GM18867 (cell line): Measurements from ENCODE around the gene TPBGL.
A peak's percentile ranks its signal among the peaks of the same experiment; 100 is the strongest.

ENCODE experiments used
- ATAC-seq: cut with Tn5 transposase; IDR thresholded peaks from one replicate; pipeline ENCODE4 v1.9.1; 2021; ENCODE audit warnings: mild to moderate bottlenecking, moderate library complexity; ENCODE audit not compliant: unreplicated experiment

TPBGL gene

DNA sequence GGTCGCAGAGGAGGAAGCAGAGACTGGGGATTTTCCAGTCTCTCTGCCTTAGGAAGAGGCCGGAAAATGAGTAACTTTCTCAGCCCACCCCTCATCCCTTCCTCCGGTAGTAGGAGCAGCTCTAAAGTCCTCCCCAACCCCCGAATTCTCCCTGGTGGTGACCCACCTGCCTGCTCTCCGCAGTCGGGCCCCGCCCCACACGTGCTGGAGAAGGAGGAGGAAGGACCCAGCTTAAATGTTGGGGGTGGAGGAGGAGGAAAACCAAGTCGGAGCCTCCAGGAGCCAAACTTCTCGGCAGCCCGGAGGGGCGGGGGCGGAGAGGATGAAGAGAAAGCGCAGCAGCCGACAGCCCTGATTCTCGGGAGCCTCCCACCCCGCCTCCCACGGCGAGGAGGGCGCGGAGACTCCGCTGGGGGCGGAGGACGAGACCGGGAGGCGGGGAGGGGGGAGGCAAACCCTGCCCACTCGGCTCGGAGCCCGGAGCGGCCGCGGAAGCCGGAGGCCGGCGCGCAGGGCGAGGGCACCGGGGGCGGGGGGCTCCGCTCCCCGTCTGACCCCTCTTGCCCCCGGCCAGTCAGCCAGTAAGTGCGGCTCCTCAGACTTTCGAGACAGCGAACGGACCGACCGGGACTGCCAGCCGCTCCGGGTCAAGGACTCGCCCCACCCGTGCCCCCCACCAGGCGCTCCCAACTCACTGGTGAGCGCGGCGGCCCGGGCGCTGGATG lies at the start of gene TPBGL:
Gene TPBGL, plus strand, starts transcription at position 464 of the 725 bp plus-strand sequence. CDS start 276 bp downstream, outside the sequence.
- no peak for ATAC-seq

- ATAC-seq: no peak
These were observed 49.2 kb upstream of the TPBGL start for GRCh38 chr11:75191330-75191717.

- no peak for ATAC-seq
These were observed 47.3 kb upstream of the TPBGL start for GRCh38 chr11:75193271-75193670.

DNA sequence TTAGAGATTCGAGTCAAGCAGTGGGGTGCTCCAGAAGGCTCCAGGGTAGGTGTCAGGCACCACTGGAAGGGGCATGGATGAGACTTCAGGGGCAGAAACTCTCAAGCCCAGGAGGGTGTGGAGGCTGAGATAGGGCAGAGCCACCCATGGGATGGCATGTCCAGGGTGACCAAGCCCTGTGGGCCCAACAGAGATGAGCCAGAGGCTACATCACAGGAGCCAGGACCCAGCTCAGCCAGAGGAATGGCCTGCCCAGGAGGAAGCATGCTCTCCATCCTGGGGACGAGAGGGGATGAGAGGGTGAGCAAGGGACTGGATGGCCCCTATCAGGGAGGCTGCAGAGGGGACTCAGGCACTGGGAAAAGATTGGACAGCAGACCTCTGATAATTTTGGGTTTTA lies 46.9 kb upstream of the TPBGL start:
- no peak for ATAC-seq

DNA sequence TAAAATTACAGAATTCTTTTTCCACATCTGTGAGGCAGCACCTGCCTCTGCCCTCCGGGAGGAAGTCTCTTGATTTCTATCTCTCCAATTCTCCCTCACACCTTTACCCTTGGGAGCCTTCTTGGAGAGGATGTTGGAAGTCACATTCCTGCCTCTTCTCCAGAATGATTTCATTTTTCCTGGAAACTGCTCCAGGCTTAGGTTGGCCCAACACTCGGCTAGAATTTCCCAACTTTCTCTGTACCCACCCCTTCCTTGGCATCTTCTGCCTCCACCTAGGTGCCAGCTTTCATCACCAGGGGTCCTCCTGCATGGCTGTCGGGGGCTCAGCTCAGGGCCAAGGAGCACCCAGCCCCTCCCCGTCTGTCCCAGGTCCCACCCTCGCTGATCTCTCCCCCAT lies 46.4 kb upstream of the TPBGL start:
- no peak for ATAC-seq

DNA sequence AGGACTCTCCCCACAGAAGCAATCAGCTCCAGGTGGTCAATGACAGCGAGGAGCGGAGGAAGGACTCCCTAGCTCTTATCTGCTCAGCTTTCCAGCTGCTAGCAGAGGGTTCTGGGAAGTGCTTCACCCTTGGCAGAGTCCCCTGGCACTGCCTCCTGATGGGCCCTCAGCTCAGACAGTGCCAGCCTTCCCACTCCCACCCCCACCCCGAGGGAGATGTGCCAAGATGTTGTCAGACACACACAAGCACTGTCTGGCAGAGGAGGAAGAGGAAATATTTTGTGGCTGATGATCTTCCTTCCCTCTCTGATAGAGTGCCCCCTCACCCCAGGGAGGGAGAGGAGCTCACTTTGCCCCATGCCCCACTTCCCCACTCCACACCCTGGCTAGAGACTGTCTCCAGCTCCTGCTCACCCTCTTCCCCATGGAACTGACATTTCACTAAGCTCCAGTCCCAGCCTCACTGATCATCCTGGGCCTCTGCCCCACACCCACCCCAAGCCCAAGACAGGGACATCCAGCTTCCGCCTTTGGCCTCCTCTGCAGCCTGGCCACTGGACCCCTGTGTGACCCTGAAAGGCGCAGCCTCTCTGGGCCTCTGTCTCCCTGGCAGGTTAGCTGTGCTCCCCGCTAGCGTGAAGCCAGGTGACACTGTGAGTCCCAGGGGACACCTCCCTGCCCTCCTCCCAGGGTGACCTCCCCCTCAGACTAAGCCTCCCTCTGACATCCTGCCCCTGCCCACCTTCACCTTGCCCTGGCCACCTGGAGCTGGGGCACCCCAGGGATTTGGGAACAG lies 45.2 kb upstream of the TPBGL start:
- no peak for ATAC-seq

DNA sequence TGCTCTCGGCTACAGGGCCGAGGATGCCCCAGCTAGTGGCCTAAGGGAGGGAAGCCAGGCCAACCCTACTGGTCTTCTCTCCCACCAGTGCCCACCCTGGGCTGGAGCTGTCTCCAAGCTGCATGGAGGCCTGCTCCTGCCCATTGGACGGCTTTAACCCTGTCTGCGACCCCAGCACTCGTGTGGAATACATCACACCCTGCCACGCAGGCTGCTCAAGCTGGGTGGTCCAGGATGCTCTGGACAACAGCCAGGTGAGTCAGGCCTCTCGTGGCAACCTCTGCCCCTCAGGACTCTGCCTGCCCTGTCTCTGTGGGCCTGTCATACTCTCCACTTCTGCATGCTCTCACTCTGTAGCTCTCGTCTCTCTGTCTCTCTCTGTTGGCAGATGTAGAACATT lies 44.1 kb upstream of the TPBGL start:
- ATAC-seq: no peak

DNA sequence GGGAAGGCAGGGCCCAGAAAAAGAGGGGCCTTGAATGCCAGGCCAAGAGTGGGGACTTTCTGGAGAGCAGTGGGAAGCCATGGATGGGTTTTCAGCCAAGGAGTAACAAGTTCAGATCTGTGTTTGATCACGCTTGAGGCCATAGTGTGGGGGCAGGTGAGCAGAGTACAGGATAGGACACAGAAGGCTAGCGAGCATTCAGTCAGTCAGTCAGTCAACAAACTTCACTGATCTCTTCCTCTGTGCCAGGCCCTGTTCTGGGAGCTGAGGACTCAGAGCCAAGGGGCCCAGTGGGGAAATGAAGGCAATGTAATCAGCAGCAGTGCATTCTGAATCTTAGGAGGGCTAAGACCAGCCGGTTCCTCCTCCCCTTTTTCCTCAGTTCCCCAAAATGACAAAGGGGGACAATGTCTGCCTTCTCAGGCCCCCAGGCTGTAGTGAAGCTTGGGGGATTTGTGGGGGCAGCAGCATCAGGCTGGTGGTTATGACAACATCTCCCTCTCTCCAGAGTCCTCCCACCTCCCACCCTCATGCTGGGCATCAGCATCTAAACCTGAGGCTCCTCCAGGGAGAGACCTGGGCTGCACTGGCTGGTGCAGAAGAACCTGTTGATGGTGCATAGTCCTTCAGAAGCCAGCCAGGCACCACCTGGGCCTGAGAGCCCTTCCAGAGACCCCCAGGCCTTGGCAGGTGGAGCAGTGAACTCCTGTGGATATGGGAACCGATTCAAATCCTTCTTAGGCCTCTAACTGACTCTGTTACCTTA lies 42.9 kb upstream of the TPBGL start:
- no peak for ATAC-seq

DNA sequence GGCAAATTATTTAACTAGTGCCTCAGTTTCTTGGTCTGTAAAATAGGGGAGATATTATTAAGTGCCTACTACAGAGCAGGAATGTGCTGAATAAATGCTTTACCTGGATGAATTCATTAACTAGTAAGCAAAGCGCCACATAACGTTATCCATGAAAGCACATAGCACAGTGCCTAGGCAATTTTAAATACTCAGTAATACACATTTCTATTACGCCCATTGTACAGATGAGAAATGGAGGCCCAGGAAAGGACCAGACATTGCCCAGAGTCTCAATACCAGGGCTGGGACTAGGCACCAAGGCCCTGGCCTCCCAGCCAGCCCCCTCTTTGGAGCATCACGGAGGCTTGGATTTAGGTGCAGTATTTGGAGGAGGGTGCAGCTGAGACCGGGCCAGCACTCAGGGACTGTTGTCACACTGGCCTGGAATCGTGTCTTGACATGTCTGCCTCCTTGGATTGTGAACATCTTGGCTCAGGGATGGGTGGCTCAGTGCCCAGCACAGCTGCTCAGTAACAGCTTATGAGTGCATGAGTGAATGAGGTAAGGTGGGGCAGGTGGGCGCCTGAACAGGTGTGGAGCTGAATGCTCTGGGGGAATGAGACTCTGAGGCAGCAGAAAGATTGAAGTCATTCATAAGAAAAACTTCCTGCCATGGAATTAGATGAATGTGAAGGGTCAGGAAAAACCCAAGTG lies 42.1 kb upstream of the TPBGL start:
- no peak for ATAC-seq

DNA sequence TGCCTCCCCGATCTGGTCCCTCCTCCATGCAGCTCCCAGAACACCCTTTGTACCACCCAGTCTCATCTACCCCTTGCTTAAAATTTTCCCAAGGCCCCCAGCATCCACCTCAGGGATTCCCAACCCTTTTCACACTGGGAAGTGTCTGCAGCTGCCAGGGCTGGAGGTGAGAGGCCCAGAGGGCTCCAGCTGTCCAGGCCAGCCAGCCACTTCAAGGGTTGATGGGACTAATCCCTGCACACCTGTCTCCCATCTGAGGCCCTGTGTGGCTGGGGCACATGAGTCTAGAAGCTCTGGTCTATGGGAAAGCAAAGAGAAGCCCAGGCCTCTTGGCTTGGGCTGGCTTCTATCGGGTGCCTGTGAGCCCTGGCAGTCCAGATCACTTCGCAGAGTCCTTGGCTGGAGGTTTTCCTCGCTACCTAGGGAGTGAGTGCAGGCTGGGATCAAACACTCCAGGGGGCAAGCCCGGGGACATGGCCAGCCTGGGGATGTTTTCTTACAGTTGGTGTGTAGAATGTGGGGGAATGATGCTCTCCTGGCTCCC lies 41.1 kb upstream of the TPBGL start:
- ATAC-seq: no peak

DNA sequence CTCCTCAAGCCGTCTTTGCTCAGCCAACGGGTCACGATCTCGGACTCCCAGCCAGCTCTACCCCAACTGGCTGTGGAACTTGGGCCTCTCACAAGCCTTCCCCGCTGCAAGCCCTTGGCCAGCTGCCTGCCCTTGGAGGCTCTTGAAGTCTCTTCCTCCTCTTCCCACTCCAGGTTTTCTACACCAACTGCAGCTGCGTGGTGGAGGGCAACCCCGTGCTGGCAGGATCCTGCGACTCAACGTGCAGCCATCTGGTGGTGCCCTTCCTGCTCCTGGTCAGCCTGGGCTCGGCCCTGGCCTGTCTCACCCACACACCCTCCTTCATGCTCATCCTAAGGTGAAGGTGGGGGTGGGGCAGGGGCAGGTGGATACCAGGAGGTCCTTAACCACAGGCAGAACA lies 40.5 kb upstream of the TPBGL start:
- no peak for ATAC-seq

GRCh38 chr11:75200531-75200930 lies 40.0 kb upstream of the TPBGL start:
- no peak for ATAC-seq

- ATAC-seq: no peak
These were observed 38.8 kb upstream of the TPBGL start for GRCh38 chr11:75201771-75202170.

- no peak for ATAC-seq
These were observed 38.4 kb upstream of the TPBGL start for GRCh38 chr11:75202195-75202594.

DNA sequence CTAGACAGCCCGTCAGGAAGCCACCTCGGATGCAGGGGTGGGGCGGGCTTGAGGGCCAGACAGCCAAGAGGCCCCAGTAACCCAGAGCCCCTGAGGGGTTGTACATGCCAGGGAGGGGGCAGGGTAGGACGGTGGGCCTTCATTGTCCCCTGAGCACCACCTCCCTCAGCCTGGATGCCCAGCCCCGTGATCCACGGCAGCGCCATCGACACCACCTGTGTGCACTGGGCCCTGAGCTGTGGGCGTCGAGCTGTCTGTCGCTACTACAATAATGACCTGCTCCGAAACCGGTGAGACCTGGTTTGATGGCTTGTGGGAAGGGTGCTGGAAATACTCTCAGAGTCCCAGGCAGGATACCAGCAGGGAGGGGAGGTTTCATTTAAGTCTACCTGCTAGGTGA lies 37.4 kb upstream of the TPBGL start:
- ATAC-seq: no peak

DNA sequence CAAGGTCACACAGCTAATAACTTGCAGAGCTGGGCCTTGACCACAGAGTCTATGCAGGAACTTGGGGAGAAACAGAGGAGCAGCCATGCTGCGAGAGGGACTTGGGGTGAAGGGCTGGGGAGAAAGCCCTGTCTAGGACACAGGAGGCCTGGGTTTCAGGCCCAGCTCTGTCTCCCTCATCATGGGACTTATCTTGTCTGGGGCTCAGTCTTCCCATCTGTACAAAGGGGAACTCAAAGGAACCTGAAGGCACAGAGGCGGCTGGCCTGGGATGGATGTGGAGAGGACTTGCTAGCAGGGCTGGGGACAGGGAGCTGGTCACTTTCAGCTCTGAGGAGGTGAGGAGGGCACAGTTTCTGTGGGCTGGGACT lies 36.9 kb upstream of the TPBGL start:
- no peak for ATAC-seq

DNA sequence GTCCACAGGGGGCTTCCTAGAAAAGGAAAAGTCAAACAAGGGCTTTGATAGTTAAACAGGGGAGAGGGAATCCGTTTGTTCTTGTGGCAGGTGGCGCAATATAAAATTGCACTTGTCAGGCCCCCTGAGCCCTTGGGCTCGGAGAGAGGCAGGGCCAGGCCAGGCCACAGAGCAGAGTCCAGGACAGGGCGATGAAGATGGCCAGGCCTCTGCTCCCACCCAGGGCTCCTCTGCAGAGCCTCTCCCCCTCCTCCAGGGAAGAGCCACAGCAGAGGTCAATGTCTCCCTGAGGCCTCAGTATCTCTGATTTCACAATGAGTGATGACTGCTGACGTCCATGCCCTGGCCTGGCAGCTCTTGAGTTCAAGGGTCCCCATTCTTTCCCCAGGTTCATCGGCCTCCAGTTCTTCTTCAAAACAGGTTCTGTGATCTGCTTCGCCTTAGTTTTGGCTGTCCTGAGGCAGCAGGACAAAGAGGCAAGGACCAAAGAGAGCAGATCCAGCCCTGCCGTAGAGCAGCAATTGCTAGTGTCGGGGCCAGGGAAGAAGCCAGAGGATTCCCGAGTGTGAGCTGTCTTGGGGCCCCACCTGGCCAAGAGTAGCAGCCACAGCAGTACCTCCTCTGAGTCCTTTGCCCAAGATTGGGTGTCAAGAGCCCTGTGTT lies 36.4 kb upstream of the TPBGL start:
- no peak for ATAC-seq

GRCh38 chr11:75204685-75205563 lies 35.6 kb upstream of the TPBGL start:
- peak; percentile 63 for ATAC-seq

DNA sequence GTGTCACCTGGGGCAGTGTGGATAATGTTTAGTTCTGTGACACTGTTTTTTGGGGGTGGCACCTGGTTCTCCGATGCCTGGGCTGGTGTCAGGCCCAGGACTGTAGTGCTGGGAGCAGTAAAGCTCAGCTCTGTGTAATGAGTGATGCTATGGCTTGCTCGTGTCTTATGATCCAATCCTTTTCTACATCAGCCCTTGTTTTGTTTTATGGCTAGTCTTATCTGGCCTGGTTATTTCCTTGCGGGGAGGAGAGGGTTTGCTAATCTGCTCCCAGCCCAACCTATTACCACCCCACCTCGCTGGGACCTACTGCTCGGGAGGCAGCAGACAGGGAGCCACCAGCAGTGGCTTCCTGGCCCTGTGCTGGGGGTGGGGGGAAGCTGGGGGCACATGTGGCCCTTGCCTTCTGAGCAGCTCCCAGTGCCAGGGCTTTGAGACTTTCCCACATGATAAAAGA lies 35.0 kb upstream of the TPBGL start:
- ATAC-seq: no peak
